Stimulated activated CD4-positive, alpha-beta T cell treated with anti-CD3 and anti-CD28 coated beads, Interleukin-12 subunit alpha, Interleukin-12 subunit beta, amount 100 ng/mL, for 24 hours (primary cell): ENCODE results near the gene MYCT1.

Source experiments
- DNase-seq, 2 experiments: peaks; one replicate each; pipeline ENCODE4 v3.0.0-alpha.2; 2020; ENCODE audit warnings: low read depth in 2 of 2

MYCT1 gene

GRCh38 chr6:152721956-152722355, 24.3 kb downstream of the MYCT1 start:
- DNase-seq = no peak

- no peak for DNase-seq
These were observed 25.7 kb downstream of the MYCT1 start for GRCh38 chr6:152723398-152723797.

GRCh38 chr6:152726313-152726712, 28.6 kb downstream of the MYCT1 start:
- DNase-seq = no peak

- no peak for DNase-seq
These were observed 29.8 kb downstream of the MYCT1 start for GRCh38 chr6:152727507-152727906.

- DNase-seq = no peak
These were observed 36.9 kb downstream of the MYCT1 start for GRCh38 chr6:152734630-152735029.

DNA sequence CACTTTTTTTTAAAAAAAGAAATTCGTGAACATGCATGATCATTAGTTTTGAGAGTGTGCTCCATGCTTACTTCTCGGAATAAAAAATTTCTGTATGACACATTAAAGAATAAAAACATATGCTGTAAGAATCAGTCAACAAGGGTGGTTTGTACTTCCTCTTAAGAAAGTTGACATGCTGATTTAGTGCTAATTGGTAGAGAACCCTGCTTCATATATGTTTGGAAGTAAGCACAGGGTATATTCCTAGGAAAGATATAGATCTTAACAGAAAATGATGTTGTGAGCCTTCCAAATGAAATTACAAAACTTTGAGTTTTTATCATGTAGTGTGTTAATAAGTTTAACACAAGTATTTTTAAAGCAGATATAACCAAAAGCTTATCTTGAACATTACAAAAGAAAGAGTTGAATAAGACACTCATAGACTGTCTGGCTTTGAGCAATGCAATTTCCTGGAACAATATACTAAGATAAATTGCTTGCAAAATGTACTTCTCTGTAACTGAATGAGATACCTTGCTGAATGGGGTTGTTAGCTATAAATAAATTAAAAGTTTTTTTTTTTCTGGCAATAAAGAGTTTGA, 39.1 kb downstream of the MYCT1 start:
- no peak for DNase-seq

GRCh38 chr6:152745509-152746171, 47.9 kb downstream of the MYCT1 start:
- no peak for DNase-seq

DNA sequence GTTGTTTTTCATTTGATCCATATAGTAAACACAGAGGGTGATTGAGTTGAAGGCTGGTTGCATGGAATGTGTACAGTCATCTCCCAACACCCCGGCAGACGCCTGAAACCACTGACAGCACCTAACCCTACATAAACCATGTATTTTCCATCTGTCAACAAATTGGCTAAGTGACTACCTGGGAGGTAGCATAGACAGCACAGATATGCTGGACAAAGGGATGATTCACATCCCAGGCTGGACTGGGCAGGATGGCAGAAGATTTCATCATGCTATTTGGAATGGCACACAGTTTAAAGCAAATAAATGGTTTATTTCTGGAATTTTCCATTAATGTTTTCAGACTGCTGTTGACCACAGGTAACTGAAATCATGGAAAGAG, 48.5 kb downstream of the MYCT1 start:
- no peak for DNase-seq

- DNase-seq = no peak
These were observed 51.1 kb downstream of the MYCT1 start for GRCh38 chr6:152748843-152749242.

GRCh38 chr6:152749336-152749735, 51.6 kb downstream of the MYCT1 start:
- no peak for DNase-seq

DNA sequence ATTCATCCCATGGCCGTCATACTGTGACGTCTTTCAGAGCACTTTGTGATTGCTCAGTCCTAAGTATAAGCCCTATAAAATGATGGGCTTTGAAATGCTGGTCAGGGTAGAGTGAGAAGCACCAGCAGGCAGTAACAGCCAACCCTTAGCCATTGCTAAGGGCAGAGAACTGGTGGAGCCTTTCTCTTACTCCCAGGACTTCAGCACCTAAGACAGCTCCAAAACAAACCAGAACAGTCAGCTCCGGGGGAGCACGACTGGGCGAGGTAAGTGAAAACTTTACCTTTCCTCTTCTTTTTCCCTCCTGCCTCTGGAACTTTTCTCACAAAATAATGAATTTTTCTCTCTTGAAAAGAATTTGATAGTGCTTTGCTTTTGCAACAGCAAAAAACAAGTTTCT, 53.0 kb downstream of the MYCT1 start, which contains the start of gene VIP:
Gene VIP, plus strand, starts transcription at position 104 of the 400 bp plus-strand sequence. CDS start 1,381 bp downstream, outside the sequence.
- DNase-seq = no peak

GRCh38 chr6:152765331-152765730, 67.6 kb downstream of the MYCT1 start:
- DNase-seq = no peak

DNA sequence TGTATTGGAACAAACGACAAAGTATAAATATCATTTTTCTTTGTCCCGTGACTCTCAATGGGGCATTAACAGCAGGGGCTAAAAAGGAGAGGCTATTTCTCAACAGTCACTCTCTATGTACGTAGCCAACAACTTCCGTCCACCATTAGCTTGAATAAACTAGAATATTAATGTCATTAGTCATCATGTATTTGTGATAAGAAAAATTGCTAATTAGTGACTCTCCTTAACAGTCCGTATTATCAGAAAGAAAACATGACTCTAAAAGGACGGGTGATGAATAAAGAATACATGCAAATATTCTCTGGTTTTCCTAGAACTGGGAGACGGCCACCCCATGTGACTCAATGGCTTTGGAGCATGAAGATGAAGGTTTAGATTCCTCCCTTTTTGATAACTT, 71.5 kb downstream of the MYCT1 start:
- DNase-seq = no peak

- no peak for DNase-seq
These were observed 72.3 kb downstream of the MYCT1 start for GRCh38 chr6:152769993-152770392.

- no peak for DNase-seq
These were observed 73.5 kb downstream of the MYCT1 start for GRCh38 chr6:152771061-152771687.
